ENCODE measurements around the gene UCHL5.
"Not testable (repeated sequence)": the region's sequence is repeated elsewhere in the genome, so short reads cannot be mapped to it uniquely, and the experiment has no call there.

The UCHL5 gene

GRCh38 chr1:193005785-193006184, 53.4 kb downstream of the UCHL5 start:
- DNase-seq = no peak

GRCh38 chr1:192998536-192998935, 60.6 kb downstream of the UCHL5 start:
- DNase-seq = no peak

- no peak for DNase-seq
These were observed 65.0 kb downstream of the UCHL5 start for GRCh38 chr1:192994141-192994540.

- DNase-seq = no peak
These were observed 65.6 kb downstream of the UCHL5 start for GRCh38 chr1:192993426-192994085.

- not testable (repeated sequence) for DNase-seq
These were observed 72.3 kb downstream of the UCHL5 start for GRCh38 chr1:192986748-192987334.

- no peak for DNase-seq
These were observed 72.9 kb downstream of the UCHL5 start for GRCh38 chr1:192986110-192986747.

GRCh38 chr1:192984080-192984479, 75.1 kb downstream of the UCHL5 start:
- DNase-seq = no peak

GRCh38 chr1:192983349-192983980, 75.7 kb downstream of the UCHL5 start:
- no peak for DNase-seq

GRCh38 chr1:192980856-192981255, 78.3 kb downstream of the UCHL5 start:
- no peak for DNase-seq

- not testable (repeated sequence) for DNase-seq
These were observed 78.8 kb downstream of the UCHL5 start for GRCh38 chr1:192980334-192980733.

- DNase-seq = no peak
These were observed 79.6 kb downstream of the UCHL5 start for GRCh38 chr1:192979542-192979941.

GRCh38 chr1:192978195-192978710, 80.9 kb downstream of the UCHL5 start:
- no peak for DNase-seq

GRCh38 chr1:192977089-192977706, 82.0 kb downstream of the UCHL5 start:
- DNase-seq = no peak

- DNase-seq = no peak
These were observed 82.6 kb downstream of the UCHL5 start for GRCh38 chr1:192976576-192976975.

- DNase-seq = no peak
These were observed 84.5 kb downstream of the UCHL5 start for GRCh38 chr1:192974701-192975100.

- no peak for DNase-seq
These were observed 85.2 kb downstream of the UCHL5 start for GRCh38 chr1:192973988-192974387.

GRCh38 chr1:192973202-192973601, 86.0 kb downstream of the UCHL5 start:
- no peak for DNase-seq

GRCh38 chr1:192969091-192969490, 90.1 kb downstream of the UCHL5 start:
- DNase-seq = no peak

GRCh38 chr1:192968323-192968722, 90.8 kb downstream of the UCHL5 start:
- DNase-seq = no peak

GRCh38 chr1:192967901-192968300, 91.3 kb downstream of the UCHL5 start:
- no peak for DNase-seq

- no peak for DNase-seq
These were observed 91.8 kb downstream of the UCHL5 start for GRCh38 chr1:192967211-192967877.

GRCh38 chr1:192966073-192966472, 93.1 kb downstream of the UCHL5 start:
- DNase-seq = no peak

- DNase-seq = no peak
These were observed 96.3 kb downstream of the UCHL5 start for GRCh38 chr1:192962901-192963300.

Measured in CD4-positive, alpha-beta T cell treated with Interleukin-4 for 4 hours (primary cell).